ENCODE results near the gene PBRM1.

Gene PBRM1

DNA sequence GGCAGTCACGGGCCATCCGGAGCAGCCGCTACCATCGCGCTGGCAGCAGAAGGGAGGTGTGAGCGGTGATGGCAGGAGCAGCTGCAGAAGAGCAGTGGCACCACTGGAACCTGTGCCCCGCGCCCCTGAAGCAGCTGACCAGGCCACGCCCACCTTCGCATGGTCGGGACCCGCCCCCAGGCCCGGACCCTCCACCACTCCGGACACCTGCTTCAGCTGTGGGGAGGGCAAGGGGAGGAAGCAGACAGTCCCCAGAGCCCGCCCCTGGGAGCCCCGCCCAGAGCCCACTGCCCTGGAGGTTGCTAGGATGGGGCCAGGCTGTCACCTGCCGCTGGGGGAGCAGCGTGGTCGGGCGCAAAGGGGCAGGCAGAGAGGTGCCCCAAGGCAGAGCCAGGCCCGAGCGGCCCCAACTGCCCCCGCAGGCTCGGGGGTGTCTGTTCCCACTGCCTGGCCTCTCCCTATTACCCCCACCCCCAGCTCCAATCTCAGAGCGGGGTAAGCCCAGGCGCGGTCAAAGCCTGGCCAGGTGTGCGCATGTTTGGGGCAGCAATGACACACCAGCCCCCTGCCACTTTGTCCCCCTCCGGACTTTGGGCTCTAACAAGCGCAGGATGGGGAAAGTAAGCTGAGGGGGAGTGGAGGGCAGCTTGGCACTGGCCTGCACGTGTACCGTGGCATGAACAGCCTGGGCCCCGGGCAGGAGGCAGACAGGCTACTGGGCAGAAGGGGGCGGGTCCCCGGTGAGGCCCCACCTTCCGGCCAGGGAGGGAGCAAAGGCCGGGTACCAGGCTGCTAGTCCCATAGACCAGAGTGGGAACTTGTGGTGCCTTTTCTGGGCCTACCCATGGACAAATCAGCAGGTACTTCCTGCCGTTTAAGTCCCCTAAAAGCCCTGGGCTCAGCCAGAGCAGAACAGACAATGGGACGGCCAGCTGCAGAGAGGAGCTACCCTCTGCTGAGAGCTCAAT is 28.9 kb upstream of the PBRM1 start:
- no peak for TF ChIP-seq JUND (IDR thresholded peaks at IDR 0.05; ENCODE audit: low read depth)
- in situ Hi-C loops (cut with HindIII; ENCODE audit: low pct_unique_long_range_greater_than_20kb, low sequenced_read_pairs) = no loop called here
- no peak for DNase-seq (ENCODE audit: low read depth in 1 of 2, low spot score in 1 of 2)

DNA sequence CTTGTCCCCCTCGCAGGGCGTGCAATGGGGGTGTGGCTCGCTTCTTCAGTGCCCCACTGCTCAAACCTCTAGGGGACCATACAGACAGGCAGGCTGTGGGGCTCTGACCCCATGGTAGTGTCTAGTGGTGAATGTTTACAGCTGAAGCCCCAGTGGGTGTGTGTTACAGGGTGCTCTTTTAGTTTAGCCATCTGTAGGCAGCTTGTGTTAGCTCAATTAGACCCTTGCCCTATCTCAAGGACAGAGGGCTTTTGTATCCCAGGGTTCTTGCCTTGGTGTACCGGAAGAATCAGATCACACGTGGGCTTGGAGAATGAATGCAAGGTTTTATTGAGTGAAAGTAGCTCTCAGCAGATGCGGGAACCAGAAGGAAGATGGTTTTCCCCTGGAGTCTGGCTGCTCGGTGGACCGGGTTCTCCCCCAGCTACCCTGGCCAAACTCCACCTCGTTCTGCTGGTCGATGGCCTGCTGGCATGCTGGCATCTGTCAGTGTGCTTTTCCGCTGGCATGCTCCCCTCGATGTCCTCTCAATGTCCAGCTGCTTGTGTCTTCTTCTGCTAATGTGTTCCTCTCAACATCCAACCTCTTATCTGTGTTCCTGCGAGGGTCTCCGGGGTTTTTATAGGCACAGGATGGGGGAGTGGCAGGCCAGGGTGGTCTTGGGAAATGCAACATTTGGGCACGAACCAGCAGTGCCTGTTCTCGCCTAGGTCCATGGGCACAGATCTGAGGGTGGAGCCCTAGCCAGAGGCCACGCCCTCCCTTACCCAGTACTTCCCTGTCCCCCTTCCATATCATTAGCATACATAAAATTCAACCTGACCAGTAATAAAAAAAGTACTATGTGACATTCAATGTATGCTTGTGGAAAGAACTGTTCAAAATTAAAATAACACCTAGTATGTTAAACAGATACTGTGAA is 26.8 kb upstream of the PBRM1 start:
- in situ Hi-C loops (cut with HindIII; ENCODE audit: low pct_unique_long_range_greater_than_20kb, low sequenced_read_pairs) = no loop called here
- DNase-seq (ENCODE audit: low read depth in 1 of 2, low spot score in 1 of 2) = no peak
- no peak for TF ChIP-seq JUND (IDR thresholded peaks at IDR 0.05; ENCODE audit: low read depth)

GRCh38 chr3:52710512-52710911 is 24.8 kb upstream of the PBRM1 start:
- in situ Hi-C loops (cut with HindIII; ENCODE audit: low pct_unique_long_range_greater_than_20kb, low sequenced_read_pairs) = no loop called here
- no peak for DNase-seq (ENCODE audit: low read depth in 1 of 2, low spot score in 1 of 2)
- no peak for TF ChIP-seq JUND (IDR thresholded peaks at IDR 0.05; ENCODE audit: low read depth)

GRCh38 chr3:52707585-52707984 is 21.9 kb upstream of the PBRM1 start:
- in situ Hi-C loops (cut with HindIII; ENCODE audit: low pct_unique_long_range_greater_than_20kb, low sequenced_read_pairs) = no loop called here
- TF ChIP-seq JUND (IDR thresholded peaks at IDR 0.05; ENCODE audit: low read depth) = no peak

GRCh38 chr3:52705688-52706686 is 20.3 kb upstream of the PBRM1 start, which contains the start of the genes GLT8D1 and SPCS1:
Gene GLT8D1 (minus strand): TSS chr3:52705791. CDS start chr3:52700460, 5,331 bp downstream.
Gene SPCS1 (plus strand): TSS chr3:52706106. CDS start chr3:52706247, 141 bp downstream.
- TF ChIP-seq JUND (IDR thresholded peaks at IDR 0.05; ENCODE audit: low read depth) = no peak
- in situ Hi-C loops (cut with HindIII; ENCODE audit: low pct_unique_long_range_greater_than_20kb, low sequenced_read_pairs) = no loop called here
- DNase-seq (ENCODE audit: low read depth in 1 of 2, low spot score in 1 of 2) = peak; percentile 74 to 87

More at GRCh38 chr3:52707585-52707984, 21.9 kb upstream of the PBRM1 start:
- DNase-seq (ENCODE audit: low read depth in 1 of 2, low spot score in 1 of 2) = no peak

DNA sequence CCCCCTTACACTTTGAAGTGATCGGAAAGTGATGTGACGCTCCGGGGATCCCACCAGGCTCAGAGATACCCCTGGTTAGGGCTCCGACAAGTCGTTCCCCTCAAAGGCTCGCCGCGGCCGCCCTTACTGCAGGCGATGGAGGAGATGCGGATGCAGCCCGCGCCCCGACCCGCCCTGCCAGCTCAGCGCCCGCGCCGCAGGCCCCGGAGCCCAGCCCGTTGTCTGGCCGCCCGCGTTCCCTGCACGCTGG is 19.6 kb upstream of the PBRM1 start:
- DNase-seq (ENCODE audit: low read depth in 1 of 2, low spot score in 1 of 2) = no peak
- in situ Hi-C loops (cut with HindIII; ENCODE audit: low pct_unique_long_range_greater_than_20kb, low sequenced_read_pairs) = no loop called here
- TF ChIP-seq JUND (IDR thresholded peaks at IDR 0.05; ENCODE audit: low read depth) = no peak

DNA sequence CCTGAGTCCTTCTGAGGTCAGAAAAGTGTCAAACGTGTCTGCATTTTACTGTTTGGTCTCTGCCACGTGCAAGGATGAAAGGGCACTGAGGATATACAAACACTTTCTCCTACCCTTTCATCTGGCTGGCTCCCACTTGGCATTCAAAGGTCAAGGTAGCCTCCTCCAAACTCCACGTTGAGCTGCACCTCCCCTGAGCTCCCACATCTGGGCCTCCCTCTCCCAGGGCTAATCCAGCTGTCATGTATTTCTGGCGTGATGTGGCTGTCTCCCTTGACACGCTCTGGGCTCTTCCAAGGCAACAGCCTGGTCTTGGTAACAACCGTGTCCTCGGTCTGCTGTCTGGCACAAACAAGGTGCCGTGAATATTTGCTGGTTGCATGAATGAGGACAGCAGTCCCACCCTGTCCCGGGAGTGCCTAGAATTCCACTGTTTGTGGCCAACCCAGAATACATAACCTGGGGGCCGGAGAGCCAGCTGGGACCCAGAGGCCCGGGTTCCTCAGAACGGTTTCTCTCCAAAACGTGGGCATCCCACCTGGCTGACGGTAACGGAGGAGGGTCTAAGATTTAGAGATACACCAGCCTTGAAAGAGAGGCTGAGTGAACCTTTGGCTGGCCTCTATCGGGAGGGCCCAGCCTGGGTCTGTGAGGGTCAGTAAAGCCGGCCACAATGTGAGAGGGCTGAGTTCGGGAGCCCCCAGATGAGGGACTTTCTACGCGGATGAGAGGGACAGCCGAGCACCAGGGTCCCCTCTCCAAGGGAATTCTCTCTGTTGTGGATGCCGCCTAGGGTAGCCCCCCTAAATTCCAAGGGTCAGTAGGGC is 19.1 kb upstream of the PBRM1 start:
- TF ChIP-seq JUND (IDR thresholded peaks at IDR 0.05; ENCODE audit: low read depth) = no peak
- DNase-seq (ENCODE audit: low read depth in 1 of 2, low spot score in 1 of 2) = peak in 1 of 2 experiments; percentile 37
- in situ Hi-C loops (cut with HindIII; ENCODE audit: low pct_unique_long_range_greater_than_20kb, low sequenced_read_pairs) = no loop called here

DNA sequence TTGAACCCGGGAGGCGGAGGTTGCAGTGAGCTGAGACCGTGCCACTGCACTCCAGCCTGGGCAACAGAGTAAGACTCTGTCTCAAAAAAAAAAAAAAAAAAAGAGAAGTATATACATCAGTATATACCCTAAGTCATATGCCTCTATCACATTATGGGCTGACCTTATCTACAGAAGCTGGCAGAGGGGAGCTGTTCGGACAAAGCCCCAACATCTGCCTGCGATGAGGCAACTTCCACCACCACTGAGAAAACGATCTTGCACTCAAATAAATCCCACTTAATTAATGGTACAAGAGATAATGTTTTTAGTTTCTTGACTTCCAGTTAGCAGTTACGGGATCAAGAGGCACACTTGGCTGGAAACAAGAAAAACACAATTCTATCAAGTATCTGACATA is 17.6 kb upstream of the PBRM1 start:
- no peak for TF ChIP-seq JUND (IDR thresholded peaks at IDR 0.05; ENCODE audit: low read depth)
- DNase-seq (ENCODE audit: low read depth in 1 of 2, low spot score in 1 of 2) = no peak
- in situ Hi-C loops (cut with HindIII; ENCODE audit: low pct_unique_long_range_greater_than_20kb, low sequenced_read_pairs) = no loop called here

DNA sequence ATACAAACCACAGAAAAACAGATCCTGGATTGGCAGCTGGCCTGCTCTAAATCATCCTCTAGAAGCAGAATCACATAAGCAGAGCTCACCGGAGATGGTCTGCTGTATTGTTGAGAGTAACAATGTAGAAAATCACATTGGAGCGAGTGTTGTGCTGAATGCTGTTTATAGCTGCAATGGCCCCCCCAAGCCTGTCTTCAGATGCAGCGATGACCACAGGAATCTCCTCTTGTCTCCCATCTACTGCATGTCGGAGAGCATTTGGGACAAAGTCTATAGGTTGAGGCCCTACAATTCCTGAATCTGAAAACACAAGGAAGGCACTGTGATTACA is 11.9 kb upstream of the PBRM1 start:
- no peak for DNase-seq (ENCODE audit: low read depth in 1 of 2, low spot score in 1 of 2)
- TF ChIP-seq JUND (IDR thresholded peaks at IDR 0.05; ENCODE audit: low read depth) = no peak
- in situ Hi-C loops (cut with HindIII; ENCODE audit: low pct_unique_long_range_greater_than_20kb, low sequenced_read_pairs) = no loop called here

DNA sequence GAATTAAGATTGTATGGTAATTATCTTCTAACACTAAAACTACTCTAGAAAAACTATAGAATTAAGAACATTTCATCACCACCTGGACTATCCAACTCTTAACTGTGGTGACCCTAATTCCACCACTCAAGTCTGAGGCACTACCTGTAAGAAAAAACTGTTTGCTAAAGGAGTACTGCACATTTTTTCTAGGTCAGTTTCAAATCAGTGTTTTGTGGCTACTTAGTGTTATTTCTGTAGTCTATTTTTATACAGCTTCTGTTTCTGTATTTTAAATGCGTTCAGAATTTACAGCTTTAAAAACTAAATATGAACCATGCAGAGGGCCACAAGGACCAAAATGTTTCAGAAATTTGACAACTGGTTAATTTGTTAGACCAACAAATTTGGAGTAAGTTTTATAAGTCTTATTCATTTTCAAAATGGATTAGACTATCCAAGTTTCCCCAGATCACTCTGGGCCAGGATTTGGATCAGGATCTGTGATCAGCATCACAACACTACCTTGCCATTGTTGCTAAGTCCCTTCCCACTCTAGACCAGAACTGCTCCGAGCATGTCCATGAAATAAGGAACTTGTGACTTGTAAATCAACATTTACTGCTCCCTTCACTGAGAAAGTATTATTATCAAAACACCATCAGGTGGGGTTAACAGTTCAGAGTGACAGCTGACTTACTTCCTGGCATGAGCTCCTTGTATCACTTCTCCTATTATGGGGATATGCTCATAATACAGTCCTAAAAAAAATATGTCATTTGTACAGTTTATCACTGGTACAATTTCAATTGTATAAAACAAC is 11.3 kb upstream of the PBRM1 start:
- in situ Hi-C loops (cut with HindIII; ENCODE audit: low pct_unique_long_range_greater_than_20kb, low sequenced_read_pairs) = no loop called here
- DNase-seq (ENCODE audit: low read depth in 1 of 2, low spot score in 1 of 2) = no peak
- TF ChIP-seq JUND (IDR thresholded peaks at IDR 0.05; ENCODE audit: low read depth) = no peak

Data from T47D (cell line).